GM19240 (cell line): ENCODE measurements around the gene SYCP2.

Experiments used
- DNase-seq: peaks from one replicate; pipeline ENCODE4 v3.0.0; 2011; ENCODE audit warnings: low spot score; ENCODE audit not compliant: insufficient read length

Gene SYCP2

DNA sequence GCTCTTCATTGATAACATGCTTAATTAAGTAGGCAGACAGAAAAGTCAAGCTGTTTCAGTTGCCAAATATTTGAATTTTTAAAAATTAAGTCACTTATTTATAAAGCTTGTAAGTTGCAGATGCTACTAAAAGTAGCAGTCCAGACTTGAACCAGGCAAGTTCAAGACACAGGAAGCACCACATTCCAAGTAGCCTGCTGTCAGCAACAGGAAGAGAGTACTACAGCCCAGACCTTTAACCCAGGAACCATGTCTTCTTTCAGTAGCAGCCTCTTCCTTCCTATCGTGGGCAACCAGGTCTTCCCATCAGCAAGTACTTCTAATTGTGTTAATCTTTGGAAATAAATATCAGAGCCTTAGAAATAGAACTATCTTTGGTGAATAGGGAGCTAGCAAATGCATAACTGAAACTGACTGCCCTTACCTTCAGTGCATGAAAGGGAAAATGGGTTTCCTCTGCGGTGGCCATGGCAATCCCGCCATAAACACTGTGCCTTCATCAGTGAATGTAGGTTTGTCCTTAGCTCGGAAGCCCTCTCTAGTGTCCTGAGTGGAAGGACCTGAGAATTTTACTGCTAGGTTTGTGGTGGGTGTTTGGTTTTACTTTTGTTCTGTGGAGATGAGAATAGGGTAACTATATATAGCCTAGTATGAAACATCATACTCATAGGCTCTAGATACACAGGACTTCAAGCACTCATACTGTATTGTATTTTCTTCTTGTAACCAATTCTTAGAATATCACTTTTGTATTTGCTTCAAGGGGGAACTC, 95.6 kb downstream of the SYCP2 start:
- no peak for DNase-seq

DNA sequence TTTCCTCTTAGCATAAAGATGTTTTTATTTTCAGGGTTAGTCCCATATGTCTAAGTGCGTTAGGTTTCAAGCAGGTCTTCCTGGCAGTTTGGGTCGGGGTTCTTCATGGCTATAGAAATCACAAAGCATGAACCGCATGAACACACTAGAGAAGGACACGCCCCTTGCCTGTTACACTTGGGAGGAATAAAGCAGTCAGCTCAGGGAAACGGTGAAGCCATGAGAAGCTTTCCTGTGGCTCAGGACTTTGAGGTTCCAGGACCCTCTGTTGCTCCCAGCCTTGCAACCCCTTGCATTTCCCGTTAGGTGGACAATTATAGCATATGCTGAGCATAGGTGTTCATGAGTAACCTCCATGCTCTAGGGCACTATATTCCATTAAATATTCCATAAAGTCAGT, 96.7 kb downstream of the SYCP2 start:
- DNase-seq, result no peak

DNA sequence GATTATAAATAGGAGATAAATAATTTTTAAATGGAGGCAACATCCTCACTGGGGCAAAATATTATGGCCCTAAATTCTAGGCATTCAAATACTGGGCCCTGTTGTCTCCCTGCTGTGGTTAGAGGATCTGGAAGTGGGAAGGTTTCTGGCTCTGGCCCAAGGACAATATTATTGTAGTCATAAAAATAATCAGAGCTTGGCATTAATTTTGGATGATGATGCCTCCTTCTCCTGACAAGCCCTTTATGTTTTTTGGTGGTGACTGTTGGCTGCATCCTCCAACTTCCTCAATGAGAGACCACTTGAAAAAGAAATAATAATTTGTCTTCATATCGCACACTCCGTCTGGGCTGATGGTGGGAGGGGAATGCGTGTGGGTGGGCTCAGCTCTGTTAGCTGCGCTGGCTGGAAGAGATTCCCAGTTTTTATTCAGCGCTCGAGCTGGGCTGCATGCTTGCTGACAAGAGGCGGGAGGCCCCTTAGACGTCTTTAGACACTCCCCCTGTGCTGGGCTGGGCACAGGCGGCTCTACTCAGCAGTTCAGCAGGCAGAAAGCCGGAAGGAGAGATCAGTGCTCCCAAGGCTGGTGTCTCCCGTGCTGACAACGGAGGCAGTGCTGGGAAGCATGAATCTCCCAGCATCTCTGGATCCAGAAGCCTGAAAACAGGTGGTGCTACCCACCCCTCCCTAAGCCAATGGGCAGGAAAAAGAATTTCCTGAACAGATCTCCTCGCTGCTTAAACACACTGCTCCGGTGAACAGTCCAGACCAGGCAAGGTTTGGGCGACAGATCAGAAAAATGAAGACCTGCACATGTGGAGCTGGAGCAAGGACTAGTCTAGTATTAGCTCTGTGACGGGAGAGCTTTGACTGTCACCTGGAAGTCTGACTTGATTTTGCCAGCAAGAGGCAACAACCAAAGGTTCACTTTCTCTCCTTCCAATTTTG, 97.7 kb downstream of the SYCP2 start:
- DNase-seq, result no peak

DNA sequence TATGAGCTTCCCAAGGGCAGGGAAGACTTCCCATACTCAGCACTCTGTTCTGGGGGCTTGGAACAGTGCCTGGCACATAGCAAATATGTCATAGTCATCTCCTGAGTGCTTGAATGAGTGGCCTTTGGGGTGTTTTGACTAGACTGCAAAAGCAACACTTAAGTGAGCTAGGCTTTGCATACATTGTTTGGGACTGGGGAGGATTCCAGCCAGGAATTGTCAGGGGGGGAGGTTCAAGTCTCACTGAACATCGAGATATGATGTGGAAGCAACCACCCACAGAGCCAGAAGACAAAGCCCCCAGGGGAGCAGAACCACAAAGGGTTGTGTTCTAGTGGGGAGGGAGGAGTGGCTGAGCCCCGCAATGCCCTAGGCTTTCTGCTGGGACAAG, 98.4 kb downstream of the SYCP2 start:
- no peak for DNase-seq

DNA sequence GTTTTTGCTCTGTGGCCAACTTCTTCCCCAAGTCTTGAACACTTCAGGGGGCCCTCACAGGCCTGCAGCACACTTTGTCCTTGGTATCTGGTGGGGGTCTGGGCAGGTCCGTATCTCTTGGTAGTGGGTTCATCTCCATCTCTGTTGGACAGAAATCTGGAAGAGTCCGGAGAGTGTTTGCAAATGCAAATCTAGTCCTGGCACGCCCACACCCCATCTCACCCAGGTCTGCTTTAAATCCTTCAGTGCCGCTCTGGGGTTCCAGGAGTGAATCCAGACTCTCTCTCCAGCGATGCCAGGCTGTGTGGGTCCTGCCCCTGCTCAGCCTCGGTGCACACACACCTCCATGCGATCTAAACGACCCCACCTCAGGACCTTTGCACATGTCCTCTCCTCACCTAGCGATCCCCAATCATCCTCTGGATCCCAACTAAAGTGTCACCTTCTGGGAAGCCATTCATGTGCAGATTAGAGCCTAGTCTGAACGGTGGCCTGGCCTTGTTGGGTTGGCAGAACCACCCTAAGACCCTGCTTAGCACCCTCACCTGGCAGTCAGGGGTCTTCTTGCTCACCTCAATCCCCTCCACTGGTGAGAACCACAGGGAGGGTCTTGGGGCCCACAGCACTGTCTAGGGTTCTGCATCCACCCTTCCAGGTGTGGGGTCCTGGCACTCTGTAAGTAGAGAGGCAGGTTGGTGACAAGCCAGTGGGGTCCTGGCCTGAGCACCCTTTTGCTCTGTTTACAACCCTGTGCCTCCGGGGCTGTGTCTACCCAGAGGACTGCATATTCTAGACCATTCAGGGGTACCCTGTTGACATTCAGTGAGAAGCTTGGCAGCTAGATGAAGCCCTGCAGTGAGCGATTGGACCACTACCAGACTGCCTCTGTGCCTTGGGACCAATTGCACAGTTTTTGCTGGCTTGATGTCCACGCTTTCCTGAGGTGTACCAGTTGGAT, 100.8 kb downstream of the SYCP2 start:
- DNase-seq, result no peak

DNA sequence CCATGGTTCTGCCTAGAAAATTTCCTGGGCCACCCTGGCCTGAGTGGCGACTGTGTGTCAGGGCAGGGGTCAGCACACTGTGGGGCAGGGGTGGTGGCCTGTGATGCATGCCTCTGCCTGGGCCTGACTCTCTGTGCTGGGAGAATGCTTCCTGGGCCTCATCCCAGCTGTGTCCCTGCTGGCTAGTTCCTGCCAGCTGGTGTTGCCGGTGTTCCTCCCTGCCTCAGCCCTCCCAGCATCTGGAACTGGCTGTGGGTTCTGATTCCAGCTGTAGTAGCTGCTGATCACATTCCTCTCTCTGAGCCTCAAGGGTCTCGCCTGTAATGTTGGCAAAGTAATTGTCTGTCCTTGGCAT, 101.5 kb downstream of the SYCP2 start:
- DNase-seq, result no peak

DNA sequence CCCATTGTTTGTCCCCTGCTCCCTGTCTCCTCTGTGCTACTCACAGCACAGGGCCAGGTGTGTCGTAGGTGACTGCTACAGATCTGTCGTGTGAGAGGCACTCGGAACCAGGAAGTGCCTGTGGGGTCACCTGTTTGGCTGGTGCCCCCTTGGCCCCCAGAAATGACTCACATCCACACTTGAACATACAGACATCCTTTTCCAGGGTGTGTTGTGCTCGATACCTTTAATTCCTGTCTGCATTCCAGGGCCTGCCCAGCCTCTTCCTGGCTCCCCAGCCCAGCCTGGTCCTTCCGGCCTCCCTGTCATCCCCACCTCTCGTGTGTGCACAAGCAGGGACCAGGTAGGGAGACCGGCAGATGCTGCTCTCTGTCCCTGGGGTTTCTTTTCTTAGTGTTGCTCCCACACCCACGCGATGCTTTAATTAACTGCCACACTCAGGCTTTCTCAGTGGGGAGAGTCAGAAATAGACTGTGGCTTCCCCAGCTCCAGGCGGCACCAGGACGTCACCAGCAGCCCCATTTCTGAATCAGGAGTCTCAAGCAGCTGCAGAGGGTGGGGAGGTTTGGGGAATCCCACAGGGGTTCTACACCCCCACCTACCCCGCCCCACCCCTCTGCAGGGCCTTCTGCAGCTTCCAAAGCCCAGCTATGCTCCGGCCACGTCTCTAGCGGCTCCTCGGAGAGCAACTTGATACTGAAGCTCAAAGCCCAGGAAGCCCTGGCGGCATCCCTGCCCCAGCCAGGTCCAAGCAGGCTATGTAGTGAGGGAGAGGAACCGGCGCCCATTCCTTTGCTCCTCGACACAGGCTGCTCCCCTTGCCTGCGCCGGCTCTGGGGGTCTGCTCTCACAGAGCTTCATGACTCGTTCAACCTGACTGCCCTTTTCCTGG, 102.2 kb downstream of the SYCP2 start:
- DNase-seq, result no peak

DNA sequence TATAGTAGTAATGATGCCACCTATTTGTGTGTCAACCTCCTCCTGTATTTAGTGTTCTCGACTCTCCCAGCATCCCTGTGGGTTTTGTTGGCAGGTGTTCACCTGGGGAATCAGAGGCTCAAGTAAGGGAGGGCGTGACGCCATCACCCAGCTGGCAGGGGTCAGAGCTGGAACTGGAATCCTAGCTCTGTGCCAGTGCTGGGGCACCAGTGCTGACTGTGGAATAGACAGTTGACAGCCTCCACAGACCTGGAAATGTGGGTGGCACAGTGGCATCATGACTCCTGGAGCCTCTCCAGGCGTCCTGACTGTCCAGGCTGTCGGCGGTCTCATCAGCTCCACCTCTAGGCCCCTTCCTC, 102.8 kb downstream of the SYCP2 start:
- no peak for DNase-seq

DNA sequence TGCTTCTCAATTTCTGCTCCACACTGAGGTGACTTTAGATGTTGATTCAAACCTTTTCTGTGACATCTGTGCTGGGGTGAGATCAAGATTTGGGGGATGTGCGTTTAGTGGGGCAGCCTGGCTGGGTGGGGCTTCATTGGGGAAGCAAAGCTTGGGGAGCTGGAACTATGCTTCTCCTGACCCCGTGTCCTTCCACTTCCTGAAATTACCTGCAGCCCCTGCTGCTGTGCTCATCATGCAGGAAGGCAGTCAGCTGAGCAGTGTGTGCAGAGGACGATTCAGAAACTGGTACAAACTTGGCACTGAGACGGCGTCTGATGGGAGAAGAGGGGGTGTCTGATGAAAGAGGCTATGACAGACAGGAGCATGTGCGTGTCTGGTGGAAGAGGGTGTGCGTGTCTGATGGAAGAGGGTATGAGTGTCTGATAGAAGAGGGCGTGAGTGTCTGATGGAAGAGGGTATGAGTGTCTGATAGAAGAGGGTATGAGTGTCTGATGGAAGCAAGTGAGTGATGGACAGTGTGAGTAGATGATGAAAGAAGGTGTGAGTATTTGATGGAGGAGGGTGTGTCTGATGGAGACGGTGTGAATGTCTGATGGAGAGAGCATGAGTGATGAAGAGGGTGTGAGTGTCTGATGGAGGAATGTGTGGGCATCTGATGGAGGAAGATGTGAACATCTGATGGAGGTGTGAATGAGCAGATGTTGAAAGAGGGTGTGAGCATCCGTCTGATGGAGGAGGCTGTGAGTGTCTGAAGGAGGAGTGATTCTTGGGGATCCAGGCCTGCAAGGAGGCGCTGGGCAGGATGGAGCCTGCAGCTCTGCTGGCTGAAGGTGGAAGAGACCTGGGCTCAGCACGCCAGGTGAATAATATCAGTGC, 103.4 kb downstream of the SYCP2 start:
- DNase-seq, result no peak

DNA sequence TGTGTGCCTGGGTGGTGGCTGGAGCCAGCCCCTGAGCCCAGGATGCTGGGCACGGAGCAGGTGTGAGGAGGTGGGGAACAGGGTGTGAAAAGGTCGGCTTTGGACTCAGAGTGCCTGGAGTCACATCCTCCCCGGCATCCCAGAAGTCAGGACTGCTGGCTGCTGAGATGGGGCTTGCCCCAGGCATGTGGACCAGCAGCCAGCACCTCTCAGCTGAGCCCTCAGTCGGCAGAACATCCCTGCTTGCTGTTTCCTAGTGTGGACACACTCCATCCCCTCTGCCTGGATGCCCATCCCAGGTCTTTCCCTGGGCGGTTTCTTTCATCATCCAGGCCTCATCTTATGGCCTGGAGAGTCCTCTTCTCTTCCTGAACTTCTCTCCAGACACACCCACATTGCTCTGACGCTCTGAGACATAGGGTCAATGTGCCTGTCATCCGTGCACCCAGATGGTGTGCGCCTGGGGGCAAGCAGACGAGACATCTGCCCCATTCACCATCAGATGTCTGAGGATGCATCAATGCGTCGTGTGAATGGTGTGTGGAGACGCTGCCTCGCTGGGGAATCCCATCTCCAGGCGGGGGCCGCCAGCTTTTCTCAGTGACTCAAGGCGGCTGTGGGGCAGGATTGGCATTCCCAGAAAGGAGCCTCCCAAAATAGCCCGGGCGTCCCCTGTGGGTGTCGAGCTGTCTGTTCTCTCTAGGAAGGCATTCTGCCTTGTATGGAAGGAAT, 104.2 kb downstream of the SYCP2 start:
- DNase-seq, result no peak

DNA sequence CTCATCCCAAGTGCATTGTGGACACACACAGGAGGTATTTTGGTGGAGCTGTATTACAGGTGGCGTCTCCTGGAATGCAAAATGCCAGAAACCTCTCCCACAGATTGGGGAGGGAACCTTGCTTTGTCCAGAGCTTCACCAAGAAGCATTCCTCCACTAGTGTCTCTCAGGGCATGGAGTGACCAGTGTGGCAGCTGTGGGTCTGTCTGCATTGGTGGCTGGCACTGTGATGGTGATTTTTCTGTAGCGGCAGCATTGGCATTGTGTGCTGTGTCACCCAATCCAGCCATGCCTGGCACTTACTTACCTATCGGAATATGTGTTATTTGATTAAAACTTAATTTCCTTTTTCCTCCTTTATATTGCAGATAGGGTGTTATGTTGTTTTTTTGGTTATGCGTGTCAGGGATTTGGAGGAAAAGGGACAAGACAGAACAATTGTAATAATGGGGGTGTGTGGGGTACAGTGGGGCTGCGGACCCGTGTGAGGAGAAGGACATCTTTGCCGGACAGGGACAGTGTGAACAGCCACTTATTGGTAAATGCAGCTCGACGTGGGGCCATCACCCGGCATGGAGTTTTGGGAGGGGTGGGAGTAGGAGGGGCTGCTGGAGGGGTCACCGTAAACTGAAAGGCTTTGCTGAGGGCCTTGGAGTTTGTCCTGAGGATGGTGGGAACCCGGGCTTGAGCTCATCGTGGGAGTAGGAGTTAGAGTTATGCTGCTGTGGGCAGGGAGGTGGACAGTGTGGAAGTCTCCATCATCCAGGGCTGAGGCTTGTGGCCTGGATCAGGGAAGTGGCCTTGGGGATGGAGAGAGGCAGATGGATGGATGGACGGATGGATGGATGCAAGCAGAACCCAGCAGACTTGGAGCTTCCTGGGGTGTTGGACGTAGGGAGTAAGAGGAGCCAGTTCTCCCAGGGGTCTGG, 105.0 kb downstream of the SYCP2 start:
- no peak for DNase-seq

DNA sequence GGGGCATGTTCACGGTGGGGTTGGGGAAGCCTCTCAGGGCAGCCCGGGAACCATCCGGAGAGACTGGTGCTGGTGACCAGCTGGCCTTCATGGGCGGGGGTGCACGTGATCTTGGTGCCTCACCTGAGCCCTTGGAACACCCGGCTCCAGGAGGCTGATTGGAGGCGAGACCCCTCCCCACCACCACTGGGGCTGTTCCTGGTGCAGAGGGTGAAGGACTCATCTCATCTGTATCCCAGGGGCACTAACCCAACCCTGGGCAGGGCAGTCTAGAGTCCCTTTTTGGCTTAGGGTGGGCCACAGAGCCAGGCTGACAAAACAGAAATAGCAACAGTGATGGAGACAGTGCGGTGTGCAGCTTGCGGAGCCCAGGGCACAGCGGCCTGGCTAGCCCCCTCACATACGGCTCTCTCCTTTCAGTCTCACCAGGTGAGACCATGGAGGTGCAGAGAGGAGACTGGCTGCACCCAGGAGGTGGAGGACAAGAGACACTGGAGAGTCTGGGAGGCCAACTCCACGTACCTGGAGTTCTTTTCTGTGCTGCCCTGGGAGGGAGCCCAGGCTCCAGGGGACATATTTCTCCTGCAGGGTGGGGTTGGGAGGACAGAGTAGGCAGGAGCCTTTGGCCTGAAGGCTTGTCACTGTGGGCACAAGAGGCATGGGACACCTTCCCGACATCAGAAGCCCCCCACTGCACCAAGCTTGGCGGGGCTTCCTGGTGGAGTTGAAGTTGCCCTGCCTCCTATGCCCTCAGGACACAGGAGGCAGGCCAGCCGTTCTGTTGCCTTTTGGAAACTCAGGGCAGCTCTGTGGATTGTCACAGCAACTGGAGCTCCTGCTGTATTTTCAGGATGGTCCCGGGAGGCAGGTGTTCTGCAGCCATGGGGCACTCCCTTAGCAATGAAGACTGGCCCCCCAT, 106.0 kb downstream of the SYCP2 start:
- no peak for DNase-seq

DNA sequence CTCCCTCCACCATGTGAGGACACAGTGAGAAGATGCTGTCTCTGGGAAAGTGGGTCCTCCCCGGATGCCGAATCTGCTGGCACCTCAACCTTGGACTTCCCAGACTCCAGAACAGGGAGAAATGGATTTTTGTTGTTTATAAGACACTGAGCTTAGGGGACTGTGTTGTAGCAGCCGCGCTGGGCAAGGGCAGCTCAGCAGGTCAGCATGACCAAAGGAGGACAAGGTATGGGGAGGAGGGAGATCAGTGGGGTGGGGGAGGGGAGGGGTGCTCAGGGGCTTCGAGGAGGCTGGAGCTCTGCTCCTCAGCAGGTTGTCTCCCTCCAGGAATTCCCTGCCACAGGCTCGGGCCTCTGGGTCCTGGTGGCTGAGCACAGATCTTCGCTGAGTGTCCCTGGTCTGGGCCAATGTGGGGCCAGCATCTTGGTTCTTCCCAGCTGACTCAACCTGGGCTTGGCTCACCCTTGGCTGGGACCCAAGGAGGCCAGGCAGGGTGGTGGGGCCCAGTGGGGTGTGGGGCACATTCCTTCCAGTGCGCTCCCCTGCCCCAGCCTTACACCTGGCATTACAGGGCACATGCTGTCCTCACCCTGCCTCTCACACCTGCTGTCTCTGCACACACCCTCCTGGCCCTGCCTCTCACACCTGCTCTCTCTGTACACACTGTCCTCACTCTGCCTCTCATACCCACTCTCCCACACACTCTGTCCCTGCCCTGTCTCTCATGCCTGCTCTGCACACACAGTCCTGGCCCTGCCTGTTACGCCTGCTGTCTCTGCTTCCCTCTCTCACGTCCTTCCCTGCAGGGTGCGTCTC, 107.3 kb downstream of the SYCP2 start:
- no peak for DNase-seq

DNA sequence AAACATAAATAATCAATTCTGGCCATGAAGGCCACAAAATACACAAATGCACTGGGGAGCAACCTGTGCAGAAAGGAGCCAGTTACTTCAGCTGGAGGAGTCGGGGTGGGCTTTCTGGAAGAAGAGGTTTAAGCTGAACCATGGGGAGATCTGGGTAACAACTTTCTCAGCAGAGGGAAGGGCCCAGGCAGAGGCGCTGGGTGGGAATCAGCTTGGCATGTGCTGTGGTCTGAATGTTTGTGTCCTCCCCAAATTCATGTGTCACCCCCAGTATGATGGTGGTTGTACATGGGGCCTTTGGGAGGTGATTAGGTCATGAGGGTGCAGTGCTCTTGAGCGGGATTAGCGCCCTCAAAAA, 107.9 kb downstream of the SYCP2 start:
- DNase-seq, result no peak

DNA sequence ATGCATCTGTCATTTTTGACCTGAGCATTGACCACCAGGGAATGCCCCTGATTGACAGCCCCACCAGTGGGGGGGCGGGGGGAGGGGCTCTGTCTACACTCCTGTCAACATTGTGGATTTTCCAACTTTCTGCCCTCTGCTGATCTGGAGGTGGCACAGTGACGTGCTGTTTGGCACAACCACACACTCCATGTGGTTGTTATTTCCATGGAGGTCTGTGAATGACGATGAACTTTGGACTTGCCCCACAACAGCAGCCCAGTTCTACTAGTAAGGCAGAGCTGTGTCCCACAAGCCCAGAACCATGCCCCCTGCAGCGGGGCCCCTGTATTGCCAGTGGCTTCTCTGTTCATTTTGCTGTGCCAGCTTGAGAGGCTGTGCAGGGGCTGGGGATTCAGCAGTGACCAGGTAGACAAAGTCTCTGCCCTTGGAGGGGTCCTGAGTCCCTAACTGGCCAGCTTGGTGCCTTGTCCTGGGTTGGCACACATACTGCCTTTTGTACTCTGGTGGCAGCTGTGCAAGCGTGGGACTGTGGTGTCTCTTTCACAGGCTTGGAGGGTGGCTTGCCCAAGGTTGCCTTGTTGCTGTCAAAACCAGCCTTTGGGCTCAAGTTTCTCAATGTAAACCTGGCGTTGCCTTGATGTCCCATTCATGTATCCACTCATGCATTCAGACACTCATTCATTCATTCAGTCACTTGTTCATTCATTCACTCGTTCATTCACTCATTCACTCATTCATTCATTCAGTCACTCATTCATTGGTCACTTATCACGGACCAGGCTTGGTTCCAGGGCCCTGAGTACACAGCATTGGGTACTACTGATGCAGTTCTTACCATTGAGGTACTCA, 108.5 kb downstream of the SYCP2 start:
- DNase-seq, result no peak
